Hepatocyte (in vitro differentiated cells): ENCODE data around the gene CHST1.

ENCODE experiments used
- EZH2 ChIP-seq: fragments of 200-600 bp; sonication (generic); IDR thresholded peaks from 2 replicates; pipeline ENCODE4 v1.6.1; 2016; ENCODE audit warnings: antibody characterized with exemption, mild to moderate bottlenecking, borderline replicate concordance
- TF ChIP-seq, protein P1 (sequence below): fragments of 200-600 bp; sonication (generic); IDR thresholded peaks from 2 replicates; pipeline ENCODE4 v1.5.1; 2016; ENCODE audit warnings: antibody characterized with exemption, mild to moderate bottlenecking; ENCODE audit not compliant: poor library complexity

DNA sequence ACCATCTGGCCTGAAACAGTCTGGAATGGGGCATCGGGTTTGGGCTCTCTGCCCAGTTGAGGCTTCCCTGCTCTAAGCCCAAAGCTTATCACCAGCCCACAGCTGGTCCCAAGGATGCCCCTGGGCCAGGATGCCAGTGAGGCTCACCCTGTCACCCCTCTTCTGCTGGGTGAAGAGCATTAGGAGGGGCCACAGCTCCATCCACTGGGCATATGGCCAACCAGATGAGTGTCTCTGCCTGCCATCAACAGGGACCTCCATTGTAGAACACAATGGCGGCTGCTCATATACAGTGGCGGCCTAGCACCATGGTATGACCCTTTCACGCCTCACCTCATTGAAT lies 5.6 kb downstream of the CHST1 start:
- TF ChIP-seq, protein P1, sequence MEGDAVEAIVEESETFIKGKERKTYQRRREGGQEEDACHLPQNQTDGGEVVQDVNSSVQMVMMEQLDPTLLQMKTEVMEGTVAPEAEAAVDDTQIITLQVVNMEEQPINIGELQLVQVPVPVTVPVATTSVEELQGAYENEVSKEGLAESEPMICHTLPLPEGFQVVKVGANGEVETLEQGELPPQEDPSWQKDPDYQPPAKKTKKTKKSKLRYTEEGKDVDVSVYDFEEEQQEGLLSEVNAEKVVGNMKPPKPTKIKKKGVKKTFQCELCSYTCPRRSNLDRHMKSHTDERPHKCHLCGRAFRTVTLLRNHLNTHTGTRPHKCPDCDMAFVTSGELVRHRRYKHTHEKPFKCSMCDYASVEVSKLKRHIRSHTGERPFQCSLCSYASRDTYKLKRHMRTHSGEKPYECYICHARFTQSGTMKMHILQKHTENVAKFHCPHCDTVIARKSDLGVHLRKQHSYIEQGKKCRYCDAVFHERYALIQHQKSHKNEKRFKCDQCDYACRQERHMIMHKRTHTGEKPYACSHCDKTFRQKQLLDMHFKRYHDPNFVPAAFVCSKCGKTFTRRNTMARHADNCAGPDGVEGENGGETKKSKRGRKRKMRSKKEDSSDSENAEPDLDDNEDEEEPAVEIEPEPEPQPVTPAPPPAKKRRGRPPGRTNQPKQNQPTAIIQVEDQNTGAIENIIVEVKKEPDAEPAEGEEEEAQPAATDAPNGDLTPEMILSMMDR = no peak
- no peak for TF ChIP-seq EZH2
